IMR-90 (cell line): Measurements from ENCODE around the gene CHMP6. TPM values are rescaled to one million over a fixed set of nuclear protein-coding genes. Genes with fewer than 3 reads are reported as not detected.

Experiments
- ATAC-seq: fragments of 200-7000 bp; cut with Tn5 transposase; 2 replicates; pipeline ENCODE4 v1.9.1; 2020; ENCODE audit warnings: low read depth, mild to moderate bottlenecking, moderate library complexity
- BruUV-seq: library from RNA; stranded (reverse); fragments of 400-500 nt; replicated peaks from 2 replicates; lab custom pipeline; 2021; lab: Mats Ljungman, UMichigan
- CTCF ChIA-PET: fragments of 300-600 bp; formaldehyde crosslinking; extraction: SDS; loops from one replicate; lab custom pipeline; 2021; ENCODE audit warnings: antibody characterized with exemption; lab: Yijun Ruan, JAX
- POLR2A ChIA-PET: fragments of 300-600 bp; sonication (Branson Sonifier 250); formaldehyde crosslinking; loops from one replicate; lab custom pipeline; 2022; ENCODE audit warnings: antibody characterized with exemption; ENCODE audit not compliant: unreplicated experiment; lab: Charles Lee
- DNase-seq: peaks from one replicate; pipeline ENCODE4 v3.0.0; 2013
- H2AFZ ChIP-seq: replicated peaks from 2 replicates; pipeline ENCODE3; 2013; ENCODE audit warnings: low read length, mild to moderate bottlenecking; ENCODE audit not compliant: poor library complexity
- H2AK5ac ChIP-seq: 2 replicates; pipeline ENCODE4 v1.6.1; 2013; ENCODE audit warnings: low read depth, low read length, inconsistent platforms
- H2AK9ac ChIP-seq: replicated peaks from 2 replicates; pipeline ENCODE3; 2013; ENCODE audit warnings: mild to moderate bottlenecking, low read depth, low read length, moderate library complexity; ENCODE audit not compliant: poor library complexity
- H2BK120ac ChIP-seq: 2 replicates; pipeline ENCODE4 v1.6.1; 2013; ENCODE audit warnings: low read depth, low read length, inconsistent platforms
- H2BK15ac ChIP-seq: 3 replicates; pipeline ENCODE4 v1.6.1; 2013; ENCODE audit warnings: low read depth, low read length, inconsistent platforms
- H2BK20ac ChIP-seq: 2 replicates; pipeline ENCODE4 v1.6.1; 2013; ENCODE audit warnings: low read depth, mild to moderate bottlenecking, inconsistent platforms, low read length, moderate library complexity
- H2BK5ac ChIP-seq: 2 replicates; pipeline ENCODE4 v1.6.1; 2013; ENCODE audit warnings: mild to moderate bottlenecking, low read depth, low read length, inconsistent platforms; ENCODE audit not compliant: poor library complexity, severe bottlenecking
- H3K14ac ChIP-seq: replicated peaks from 2 replicates; pipeline ENCODE4 v1.6.1; 2013; ENCODE audit warnings: low read depth, low read length, inconsistent platforms
- H3K18ac ChIP-seq: 2 replicates; pipeline ENCODE4 v1.6.1; 2013; ENCODE audit warnings: low read depth, low read length, control low read depth
- H3K23ac ChIP-seq: 2 replicates; pipeline ENCODE4 v1.6.1; 2013; ENCODE audit warnings: low read depth, low read length, inconsistent platforms
- H3K27ac ChIP-seq: 2 replicates; pipeline ENCODE4 v1.5.1; 2013; ENCODE audit warnings: mild to moderate bottlenecking, control low read depth, low read length; ENCODE audit not compliant: insufficient read depth
- H3K27me3 ChIP-seq: 2 replicates; pipeline ENCODE4 v1.6.1; 2013; ENCODE audit warnings: low read length; ENCODE audit not compliant: control insufficient read depth, insufficient read depth
- H3K36me3 ChIP-seq: 2 replicates; pipeline ENCODE4 v1.6.1; 2013; ENCODE audit warnings: low read length, mixed read lengths; ENCODE audit not compliant: control insufficient read depth, insufficient read depth
- H3K4ac ChIP-seq: 2 replicates; pipeline ENCODE4 v1.6.1; 2013; ENCODE audit warnings: low read depth, low read length, inconsistent platforms
- H3K4me1 ChIP-seq: 2 replicates; pipeline ENCODE4 v1.6.1; 2013; ENCODE audit warnings: low read length, mixed read lengths; ENCODE audit not compliant: control insufficient read depth, insufficient read depth
- H3K4me2 ChIP-seq: 2 replicates; pipeline ENCODE4 v1.6.1; 2013; ENCODE audit warnings: low read depth, mild to moderate bottlenecking, control low read depth, low read length, moderate library complexity
- H3K4me3 ChIP-seq: 2 replicates; pipeline ENCODE4 v1.5.1; 2013; ENCODE audit warnings: low read depth, mild to moderate bottlenecking, control low read depth, low read length, moderate library complexity; ENCODE audit not compliant: insufficient read depth
- H3K56ac ChIP-seq: 2 replicates; pipeline ENCODE4 v1.6.1; 2013; ENCODE audit warnings: low read length, inconsistent platforms; ENCODE audit not compliant: insufficient read depth; ENCODE audit errors: extremely low read depth
- H3K79me1 ChIP-seq, 2 experiments: 2 replicates each; pipeline ENCODE4 v1.6.1; 2013; ENCODE audit warnings: low read length in 2 of 2, inconsistent platforms in 1 of 2, low read depth in 1 of 2
- H3K9ac ChIP-seq: 2 replicates; pipeline ENCODE4 v1.6.1; 2013; ENCODE audit warnings: low read depth, low read length, control low read depth
- H3K9me1 ChIP-seq: 2 replicates; pipeline ENCODE4 v1.6.1; 2013; ENCODE audit warnings: low read length, inconsistent platforms; ENCODE audit not compliant: insufficient read depth
- H3K9me3 ChIP-seq: 2 replicates; pipeline ENCODE4 v1.6.1; 2013; ENCODE audit warnings: low read length; ENCODE audit not compliant: control insufficient read depth, insufficient read depth
- H4K20me1 ChIP-seq: 2 replicates; pipeline ENCODE4 v1.6.1; 2013; ENCODE audit warnings: low read length, inconsistent platforms; ENCODE audit not compliant: insufficient read depth
- H4K5ac ChIP-seq: 2 replicates; pipeline ENCODE4 v1.6.1; 2013; ENCODE audit warnings: mild to moderate bottlenecking, low read depth, low read length, control low read depth
- H4K8ac ChIP-seq, 2 experiments: 2 replicates each; pipeline ENCODE4 v1.6.1; 2013; ENCODE audit warnings: low read depth in 2 of 2, low read length in 2 of 2, control low read depth in 1 of 2, inconsistent platforms in 1 of 2
- H4K91ac ChIP-seq: 2 replicates; pipeline ENCODE4 v1.6.1; 2013; ENCODE audit warnings: low read depth, low read length, inconsistent platforms; ENCODE audit not compliant: insufficient read depth
- CEBPB ChIP-seq: IDR thresholded peaks from 2 replicates; pipeline ENCODE4 v1.6.1; 2012; ENCODE audit warnings: low read depth, low read length, improper control_type of control experiment
- MAZ ChIP-seq: IDR thresholded peaks from 2 replicates; pipeline ENCODE4 v1.6.1; 2012; ENCODE audit warnings: low read depth, mild to moderate bottlenecking, low read length, improper control_type of control experiment, moderate library complexity, borderline replicate concordance
- WGBS, 2 experiments: methylation state at CpG; one replicate each; pipeline versions ENCODE4 v1.1.5 to v1.1.7; 2013; ENCODE audit warnings: missing lambda C conversion rate in 2 of 2; ENCODE audit not compliant: insufficient read length in 1 of 2; ENCODE audit errors: extremely low coverage in 2 of 2; 5-methylcytosine and 5-hydroxymethylcytosine counted together
- dilution Hi-C: fragments of 300-500 bp; cut with HindIII; formaldehyde crosslinking; loops from one replicate; pipeline ENCODE4 v1.14.3; 2018; ENCODE audit warnings: low sequenced_read_pairs; ENCODE audit not compliant: unreplicated experiment
- in situ Hi-C: fragments of 300-500 bp; cut with MboI; formaldehyde crosslinking; loops from 3 replicates; pipeline ENCODE4 v1.14.3; 2019; ENCODE audit warnings: low sequenced_read_pairs, inconsistent platforms, mixed read lengths
- intact Hi-C: fragments of 100-400 bp; cut with micrococcal nuclease; formaldehyde crosslinking; loops from 2 replicates; pipeline ENCODE4 v1.10.0; 2022
- polyA plus RNA-seq, 3 experiments: library from polyadenylated mRNA; depleted of rRNA; stranded (reverse); fragments of >200 nt; gene quantifications; 2 replicates each; pipeline ENCODE4 v1.2.3, GENCODE V29; 2012; ENCODE audit warnings: low replicate concordance in 1 of 3
- total RNA-seq: library from RNA; depleted of rRNA; stranded (reverse); fragments of >200 nt; gene quantifications from 2 replicates; pipeline ENCODE4 v1.2.3, GENCODE V29; 2012
- TF ChIP-seq, protein P1 (sequence below): conservative IDR thresholded peaks from 2 replicates; pipeline ENCODE4 v1.5.1; 2012; ENCODE audit warnings: mild to moderate bottlenecking, low read depth, low read length, improper control_type of control experiment

CHMP6 gene
- total and polyA plus RNA-seq, 2 of the 4 experiments (the other 2 are of a cell fraction), result 5.0 to 40.3 TPM

DNA sequence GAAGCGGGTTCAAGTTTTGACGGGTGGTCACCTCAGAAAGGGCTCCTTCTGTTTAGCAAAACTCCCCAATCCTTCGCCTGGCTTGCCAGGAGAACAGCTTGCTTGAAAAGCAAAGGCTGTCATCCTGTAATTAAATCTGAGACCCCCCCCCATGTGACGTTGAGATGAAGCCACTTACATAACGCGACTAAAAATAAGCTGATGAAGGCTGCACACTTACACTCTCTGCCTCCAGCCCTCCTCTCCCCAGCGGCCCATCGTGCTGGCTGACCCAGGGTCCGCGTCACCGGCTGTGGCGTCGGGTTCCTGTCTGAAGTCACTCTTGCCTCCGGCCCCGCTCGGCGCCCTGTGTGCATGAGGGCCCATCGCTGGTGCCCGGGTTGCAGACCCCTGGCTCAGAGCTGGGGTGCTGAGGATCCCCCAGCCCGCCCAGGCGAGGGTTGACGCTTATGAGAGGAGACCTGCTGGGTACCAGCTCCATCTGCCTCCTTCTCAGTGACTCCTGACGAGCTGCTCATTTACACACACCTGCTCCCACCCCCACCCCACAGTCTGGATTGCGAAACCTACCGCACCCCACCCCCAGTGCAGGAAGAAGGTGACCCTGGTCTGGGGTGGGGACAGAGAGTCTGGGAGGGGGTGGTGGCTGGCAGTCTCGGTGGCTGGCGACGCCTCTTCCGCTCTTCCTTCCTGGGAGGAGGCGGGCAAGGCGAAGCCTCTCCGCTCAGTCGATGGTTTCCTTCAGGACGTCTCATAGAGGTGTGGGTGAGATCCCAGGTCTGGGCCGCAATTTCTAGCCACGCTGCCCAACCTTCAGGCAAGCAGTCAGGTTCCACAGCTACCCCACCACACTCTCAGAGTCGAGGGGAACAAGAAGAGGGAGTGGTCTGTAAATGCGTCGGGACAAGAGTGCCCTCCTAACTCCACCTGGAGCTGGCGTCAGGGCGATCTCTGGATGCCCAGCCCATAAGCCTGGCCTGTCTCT is 40.2 kb downstream of the CHMP6 start:
- H3K9ac ChIP-seq, result no peak overlapping the region
- H3K23ac ChIP-seq, result no peak overlapping the region
- peaks cover 3 to 28% of the 10 kb centered on the region in 2 experiments; a peak in 3 of 4 replicates for H3K79me1 ChIP-seq
- no peaks in the 10 kb centered on the region; the same call in 1 of the 2 replicates for H3K9me3 ChIP-seq
- H3K18ac ChIP-seq, result no peak overlapping the region
- H4K91ac ChIP-seq, result no peak overlapping the region
- in situ Hi-C loops (loop anchor here (5.0 kb wide), 1 partner anchor 65 kb away; no protein-coding TSS in a partner anchor), dilution Hi-C loops (no loop called here), intact Hi-C loops (no loop called here)
- H2AFZ ChIP-seq, result no peak overlapping the region
- H3K14ac ChIP-seq, result no peak overlapping the region
- no peaks in the 10 kb centered on the region for H3K9me1 ChIP-seq
- CTCF ChIA-PET, result no interaction called here
- no peak overlapping the region for H2BK5ac ChIP-seq
- TF ChIP-seq CEBPB (peak; percentile 20; the same call in 1 of the 2 replicates), MAZ (no peak)
- TF ChIP-seq, protein P1, sequence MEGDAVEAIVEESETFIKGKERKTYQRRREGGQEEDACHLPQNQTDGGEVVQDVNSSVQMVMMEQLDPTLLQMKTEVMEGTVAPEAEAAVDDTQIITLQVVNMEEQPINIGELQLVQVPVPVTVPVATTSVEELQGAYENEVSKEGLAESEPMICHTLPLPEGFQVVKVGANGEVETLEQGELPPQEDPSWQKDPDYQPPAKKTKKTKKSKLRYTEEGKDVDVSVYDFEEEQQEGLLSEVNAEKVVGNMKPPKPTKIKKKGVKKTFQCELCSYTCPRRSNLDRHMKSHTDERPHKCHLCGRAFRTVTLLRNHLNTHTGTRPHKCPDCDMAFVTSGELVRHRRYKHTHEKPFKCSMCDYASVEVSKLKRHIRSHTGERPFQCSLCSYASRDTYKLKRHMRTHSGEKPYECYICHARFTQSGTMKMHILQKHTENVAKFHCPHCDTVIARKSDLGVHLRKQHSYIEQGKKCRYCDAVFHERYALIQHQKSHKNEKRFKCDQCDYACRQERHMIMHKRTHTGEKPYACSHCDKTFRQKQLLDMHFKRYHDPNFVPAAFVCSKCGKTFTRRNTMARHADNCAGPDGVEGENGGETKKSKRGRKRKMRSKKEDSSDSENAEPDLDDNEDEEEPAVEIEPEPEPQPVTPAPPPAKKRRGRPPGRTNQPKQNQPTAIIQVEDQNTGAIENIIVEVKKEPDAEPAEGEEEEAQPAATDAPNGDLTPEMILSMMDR, result no peak
- DNase-seq (no peak), ATAC-seq (no peak)
- no peak overlapping the region for H3K4me2 ChIP-seq
- peaks cover 15% of the 10 kb centered on the region; the same call in 1 of the 2 replicates for H3K36me3 ChIP-seq
- H4K8ac ChIP-seq, result no peak overlapping the region
- H3K4me3 ChIP-seq, result no peak overlapping the region
- no peak overlapping the region for H4K5ac ChIP-seq
- H2BK120ac ChIP-seq, result no peak overlapping the region
- no peak overlapping the region for H2BK20ac ChIP-seq
- peaks cover 12% of the 10 kb centered on the region for H4K20me1 ChIP-seq
- H2BK15ac ChIP-seq, result no peak overlapping the region
- POLR2A ChIA-PET, result interaction anchor here (0.6 kb wide), 1 partner anchor 11 kb away, joined by 13 read pairs; no protein-coding TSS in a partner anchor
- H2AK9ac ChIP-seq, result peak overlapping the region; percentile 42
- peaks cover 5% of the 10 kb centered on the region for H3K4me1 ChIP-seq
- H3K27me3 ChIP-seq, result peaks cover 14% of the 10 kb centered on the region
- no peak overlapping the region for H3K27ac ChIP-seq
- H3K4ac ChIP-seq, result no peak overlapping the region
- BruUV-seq, result no TSS peak
- no peak overlapping the region for H3K56ac ChIP-seq
- H2AK5ac ChIP-seq, result no peak overlapping the region
- WGBS, 2 experiments, result 96% methylated on average over 18 of the region's 41 CpGs; no CpG with 5 or more reads in 1 of the 2 experiments
